Ramos (cell line): ENCODE measurements around the gene CEP170B.
"Not testable (repeated sequence)": the region's sequence is repeated elsewhere in the genome, so short reads cannot be mapped to it uniquely, and the experiment has no call there.

Experiments used
- in situ Hi-C: fragments of 300-500 bp; cut with MboI; formaldehyde crosslinking; loops from one replicate; pipeline ENCODE4 v1.14.3; 2022; ENCODE audit warnings: low sequenced_read_pairs; ENCODE audit not compliant: unreplicated experiment

Gene CEP170B

DNA sequence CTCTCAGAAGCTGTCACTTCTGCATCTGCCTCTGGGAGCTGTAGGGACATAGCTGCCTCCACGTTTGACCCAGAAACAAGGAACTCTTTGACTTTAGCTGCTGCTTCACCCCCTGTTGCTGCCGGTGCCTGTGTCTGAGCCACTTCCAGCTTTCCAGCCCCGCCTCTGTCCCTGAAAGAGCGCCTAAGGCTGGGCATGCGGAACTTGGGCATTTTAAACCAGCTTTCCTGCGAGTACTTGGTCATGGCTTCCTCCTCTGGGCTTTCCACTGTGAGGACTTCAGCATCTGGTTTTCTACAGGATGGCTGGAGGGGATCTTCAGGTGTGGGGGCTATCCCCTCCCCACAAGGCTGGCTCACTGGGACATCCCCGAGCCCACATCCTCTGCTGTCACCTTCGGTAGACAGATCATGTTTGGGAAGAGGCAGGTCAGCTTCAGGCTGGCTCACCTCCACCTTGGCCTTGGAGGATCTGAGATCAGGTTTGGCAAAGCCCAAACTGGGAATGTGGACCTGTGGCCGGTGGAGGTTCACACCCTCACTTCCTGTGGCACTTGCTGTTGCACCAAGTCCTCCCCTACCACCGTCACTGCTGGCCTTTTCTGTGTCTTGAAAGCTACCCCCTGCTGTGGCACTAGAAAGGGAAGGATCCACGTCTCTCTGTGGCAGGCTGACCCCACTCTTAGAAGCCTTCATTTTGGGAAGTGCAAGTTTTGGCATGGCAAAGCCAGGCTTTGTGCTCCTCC, 74.8 kb downstream of the CEP170B start:
- in situ Hi-C loops = no loop called here

DNA sequence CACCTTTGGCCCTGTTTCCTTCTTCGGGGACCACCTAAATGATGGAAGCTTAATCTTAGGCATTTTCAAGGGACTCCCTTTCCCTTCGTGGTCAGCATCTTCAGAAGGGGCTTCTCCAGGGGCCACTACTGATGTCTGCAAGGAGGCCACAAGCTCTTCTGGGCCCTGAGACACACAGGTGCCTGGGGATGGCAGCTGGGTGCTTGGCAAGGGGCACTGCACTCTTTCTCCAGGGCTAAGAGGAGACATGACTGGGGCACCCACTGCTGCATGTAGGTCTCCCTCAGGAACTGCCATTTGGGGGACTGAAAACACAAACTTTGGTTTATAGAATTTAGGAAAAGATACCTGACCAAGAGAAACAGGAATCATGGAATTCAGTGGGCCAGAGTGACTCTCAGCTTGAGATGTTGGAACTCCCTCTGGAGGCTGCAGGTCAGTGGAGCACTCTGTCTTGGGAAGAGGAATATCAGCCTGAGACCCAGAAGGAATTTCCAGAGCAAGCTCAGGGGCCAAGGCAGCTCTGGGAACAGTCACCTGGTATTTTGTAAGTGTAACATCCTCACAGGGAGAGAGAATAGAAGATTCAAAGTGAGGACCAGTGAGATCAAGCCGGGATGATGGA, 75.6 kb downstream of the CEP170B start:
- in situ Hi-C loops = no loop called here

DNA sequence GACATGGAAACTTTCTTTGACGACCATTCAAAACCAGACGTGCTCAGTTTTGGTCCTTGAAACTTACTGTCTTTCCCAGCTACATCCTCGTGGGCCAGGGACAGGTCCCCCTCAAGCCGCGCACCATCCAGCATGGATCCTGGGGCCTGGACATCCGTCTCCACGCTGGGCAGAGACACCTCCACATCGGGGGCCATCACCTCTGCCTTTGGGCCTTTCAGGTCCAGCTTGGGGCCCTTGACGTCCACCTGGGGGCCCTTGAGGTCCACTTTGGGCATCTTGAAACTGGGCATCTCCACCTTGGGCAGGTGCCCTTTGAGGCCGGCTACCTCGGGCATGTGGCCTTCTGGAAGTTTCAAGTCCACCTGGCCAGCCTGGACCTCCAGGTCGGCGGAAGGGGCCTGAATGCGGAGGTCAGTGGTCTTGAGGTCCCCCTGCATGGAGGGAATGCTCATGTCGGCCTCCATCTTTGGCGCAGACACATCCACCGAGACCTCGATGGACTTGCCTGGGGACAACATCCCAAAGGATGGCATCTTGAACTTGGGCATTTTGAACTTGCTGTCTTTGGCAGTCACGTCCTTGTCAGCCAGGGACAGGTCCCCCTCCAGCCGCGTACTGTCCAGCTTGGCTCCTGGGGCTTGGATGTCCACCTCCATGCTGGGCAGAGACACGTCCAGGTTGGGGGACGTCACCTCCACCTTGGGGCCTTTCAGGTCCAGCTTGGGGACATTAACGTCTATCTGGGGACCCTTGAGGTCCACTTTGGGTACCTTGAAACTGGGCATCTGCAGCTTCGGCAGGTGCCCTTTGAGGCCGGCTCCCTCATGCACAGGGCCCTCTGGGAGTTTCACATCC, 76.7 kb downstream of the CEP170B start:
- in situ Hi-C loops = no loop called here

GRCh38 chr14:104942586-104942985, 77.5 kb downstream of the CEP170B start:
- in situ Hi-C loops = no loop called here

DNA sequence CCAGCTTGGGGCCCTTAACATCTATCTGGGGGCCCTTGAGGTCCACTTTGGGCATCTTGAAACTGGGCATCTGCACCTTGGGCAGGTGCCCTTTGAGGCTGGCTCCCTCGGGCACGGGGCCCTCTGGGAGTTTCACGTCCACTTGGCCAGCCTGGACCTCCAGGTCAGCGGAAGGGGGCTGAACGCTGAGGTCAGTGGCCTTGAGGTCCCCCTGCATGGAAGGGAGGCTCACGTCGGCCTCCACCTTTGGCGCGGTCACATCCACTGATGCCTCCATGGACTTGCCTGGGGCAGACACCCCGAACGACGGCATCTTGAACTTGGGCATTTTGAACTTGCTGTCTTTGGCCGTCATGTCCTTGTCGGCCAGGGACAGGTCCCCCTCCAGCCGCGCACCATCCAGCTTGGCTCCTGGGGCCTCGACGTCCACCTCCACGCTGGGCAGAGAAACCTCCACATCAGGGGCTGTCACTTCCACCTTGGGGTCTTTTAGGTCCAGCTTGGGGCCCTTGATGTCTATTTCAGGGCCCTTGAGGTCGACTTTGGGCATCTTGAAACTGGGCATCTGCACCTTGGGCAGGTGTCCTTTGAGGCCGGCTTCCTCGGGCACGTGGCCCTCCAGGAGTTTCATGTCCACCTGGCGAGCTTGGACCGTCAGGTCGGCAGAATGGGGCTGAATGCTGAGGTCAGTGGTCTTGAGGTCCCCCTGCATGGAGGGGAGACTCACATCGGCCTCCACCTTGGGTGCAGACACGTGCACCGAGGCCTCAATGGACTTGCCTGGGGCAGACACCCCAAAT, 78.3 kb downstream of the CEP170B start:
- in situ Hi-C loops = not testable (repeated sequence)

- in situ Hi-C loops = not testable (repeated sequence)
Observed at GRCh38 chr14:104944016-104944308, 78.9 kb downstream of the CEP170B start.

DNA sequence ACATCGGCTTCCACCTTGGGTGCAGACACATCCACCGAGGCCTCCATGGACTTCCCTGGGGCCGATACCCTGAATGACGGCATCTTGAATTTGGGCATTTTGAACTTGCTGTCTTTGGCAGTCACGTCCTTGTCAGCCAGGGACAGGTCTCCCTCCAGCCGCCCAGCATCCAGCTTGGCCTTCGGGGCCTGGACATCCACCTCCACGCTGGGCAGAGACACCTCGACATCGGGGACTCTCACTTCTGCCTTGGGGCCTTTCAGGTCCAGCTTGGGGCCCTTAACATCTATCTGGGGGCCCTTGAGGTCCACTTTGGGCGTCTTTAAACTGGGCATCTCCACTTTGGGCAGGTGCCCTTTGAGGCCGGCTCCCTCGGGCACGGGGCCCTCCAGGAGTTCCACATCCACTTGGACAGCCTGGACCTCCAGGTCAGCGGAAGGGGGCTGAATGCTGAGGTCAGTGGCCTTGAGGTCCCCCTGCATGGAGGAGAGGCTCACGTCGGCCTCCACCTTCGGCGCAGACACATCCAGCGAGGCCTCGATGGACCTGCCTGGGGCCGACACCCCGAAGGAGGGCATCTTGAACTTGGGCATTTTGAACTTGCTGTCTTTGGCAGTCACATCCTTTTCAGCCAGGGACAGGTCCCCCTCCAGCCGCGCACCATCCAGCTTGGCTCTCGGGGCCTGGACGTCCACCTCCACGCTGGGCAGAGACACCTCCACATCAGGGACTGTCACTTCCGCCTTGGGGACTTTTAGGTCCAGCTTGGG, 79.6 kb downstream of the CEP170B start:
- in situ Hi-C loops = not testable (repeated sequence)

DNA sequence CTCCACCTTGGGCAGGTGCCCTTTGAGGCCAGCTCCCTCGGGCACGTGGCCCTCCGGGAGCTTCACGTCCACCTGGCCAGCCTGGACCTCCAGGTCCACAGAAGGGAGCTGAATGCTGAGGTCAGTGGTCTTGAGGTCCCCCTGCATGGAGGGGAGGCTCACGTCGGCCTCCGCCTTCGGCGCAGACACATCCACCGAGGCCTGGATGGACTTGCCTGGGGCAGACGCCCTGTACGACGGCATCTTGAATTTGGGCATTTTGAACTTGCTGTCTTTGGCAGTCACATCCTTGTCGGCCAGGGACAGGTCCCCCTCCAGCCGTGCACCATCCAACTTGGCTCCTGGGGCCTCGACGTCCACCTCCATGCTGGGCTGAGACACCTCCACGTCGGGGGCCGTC, 80.2 kb downstream of the CEP170B start:
- in situ Hi-C loops = not testable (repeated sequence)
